Liver (tissue), 9 donors: ENCODE data around the gene TUBB4B. TPM values are rescaled to one million over a fixed set of nuclear protein-coding genes. Genes with fewer than 3 reads are reported as not detected.

Experiments
- DNase-seq: peaks from one replicate; pipeline ENCODE4 v3.0.0-alpha.2; 2017; ENCODE audit warnings: low spot score
- H3K27ac ChIP-seq, 2 donors: one replicate each; pipeline ENCODE4 v1.7.0; 2013; ENCODE audit warnings: inconsistent platforms in 2 of 2, low read length in 2 of 2, control low read depth in 1 of 2, low read depth in 1 of 2, mild to moderate bottlenecking in 1 of 2
- H3K27me3 ChIP-seq, 4 donors: one replicate each; pipeline versions ENCODE4 v1.6.1 to v1.7.0; 2013; ENCODE audit warnings: low read length in 3 of 4, inconsistent platforms in 1 of 4, mild to moderate bottlenecking in 1 of 4, moderate library complexity in 1 of 4; ENCODE audit not compliant: control insufficient read depth in 4 of 4, insufficient read depth in 4 of 4
- H3K36me3 ChIP-seq, 4 donors: one replicate each; pipeline versions ENCODE4 v1.6.1 to v1.7.0; 2013; ENCODE audit warnings: low read length in 3 of 4, mild to moderate bottlenecking in 3 of 4, low read depth in 1 of 4, moderate library complexity in 1 of 4; ENCODE audit not compliant: control insufficient read depth in 4 of 4, insufficient read depth in 3 of 4
- H3K4me1 ChIP-seq, 4 donors: one replicate each; pipeline versions ENCODE4 v1.6.1 to v1.7.0; 2013; ENCODE audit warnings: low read length in 3 of 4, mild to moderate bottlenecking in 3 of 4, moderate library complexity in 1 of 4; ENCODE audit not compliant: control insufficient read depth in 4 of 4, insufficient read depth in 4 of 4
- H3K4me3 ChIP-seq, 3 donors: one replicate each; pipeline versions ENCODE4 v1.6.1 to v1.7.0; 2013; ENCODE audit warnings: low read length in 3 of 3, control low read depth in 1 of 3, low read depth in 1 of 3, mild to moderate bottlenecking in 1 of 3
- H3K9ac ChIP-seq, 2 donors: one replicate each; pipeline ENCODE4 v1.7.0; 2013; ENCODE audit warnings: low read length in 2 of 2, mild to moderate bottlenecking in 2 of 2, moderate library complexity in 2 of 2, control low read depth in 1 of 2, low read depth in 1 of 2
- H3K9me3 ChIP-seq, 4 donors: one replicate each; pipeline versions ENCODE4 v1.6.1 to v1.7.0; 2013; ENCODE audit warnings: low read length in 3 of 4; ENCODE audit not compliant: control insufficient read depth in 4 of 4
- ATF3 ChIP-seq: IDR thresholded peaks from 2 replicates; pipeline ENCODE4 v1.6.1; 2016; ENCODE audit warnings: antibody characterized with exemption
- EGR1 ChIP-seq, 2 donors: IDR thresholded peaks; 2 replicates each; pipeline ENCODE4 v1.6.1; 2016 to 2018; ENCODE audit warnings: antibody characterized with exemption in 2 of 2, low read depth in 2 of 2
- FOXA1 ChIP-seq: IDR thresholded peaks from 2 replicates; pipeline ENCODE4 v1.6.1; 2016; ENCODE audit warnings: antibody characterized with exemption
- FOXA2 ChIP-seq: IDR thresholded peaks from 2 replicates; pipeline ENCODE4 v1.6.1; 2016; ENCODE audit warnings: antibody characterized with exemption
- GABPA ChIP-seq, 2 donors: IDR thresholded peaks in 1 of 2; conservative IDR thresholded peaks in 1 of 2; 2 replicates each; pipeline ENCODE4 v1.6.1; 2016; ENCODE audit warnings: antibody characterized with exemption in 2 of 2, mild to moderate bottlenecking in 1 of 2, moderate library complexity in 1 of 2
- HNF4A ChIP-seq, 2 donors: conservative IDR thresholded peaks; 2 replicates each; pipeline ENCODE4 v1.6.1; 2016; ENCODE audit warnings: antibody characterized with exemption in 2 of 2, mild to moderate bottlenecking in 2 of 2
- HNF4G ChIP-seq: IDR thresholded peaks from 2 replicates; pipeline ENCODE4 v1.6.1; 2016; ENCODE audit warnings: antibody characterized with exemption
- JUND ChIP-seq, 2 donors: IDR thresholded peaks; 2 replicates each; pipeline ENCODE4 v1.6.1; 2016; ENCODE audit warnings: antibody characterized with exemption in 2 of 2
- MAX ChIP-seq: IDR thresholded peaks from 2 replicates; pipeline ENCODE4 v1.6.1; 2016; ENCODE audit warnings: antibody characterized with exemption
- NR2F2 ChIP-seq: IDR thresholded peaks from 2 replicates; pipeline ENCODE4 v1.6.1; 2016; ENCODE audit warnings: antibody characterized with exemption
- RAD21 ChIP-seq, 2 donors: IDR thresholded peaks; 2 replicates each; pipeline ENCODE4 v1.6.1; 2016; ENCODE audit warnings: antibody characterized with exemption in 2 of 2, mild to moderate bottlenecking in 2 of 2
- REST ChIP-seq: IDR thresholded peaks from 2 replicates; pipeline ENCODE4 v1.6.1; 2016; ENCODE audit warnings: antibody characterized with exemption, mild to moderate bottlenecking
- RXRA ChIP-seq, 2 donors: IDR thresholded peaks; 2 replicates each; pipeline ENCODE4 v1.6.1; 2017 to 2018; ENCODE audit warnings: antibody characterized with exemption in 2 of 2, mild to moderate bottlenecking in 1 of 2
- SP1 ChIP-seq: IDR thresholded peaks from 2 replicates; pipeline ENCODE4 v1.6.1; 2018; ENCODE audit warnings: antibody characterized with exemption, mild to moderate bottlenecking
- TAF1 ChIP-seq: conservative IDR thresholded peaks from 2 replicates; pipeline ENCODE4 v1.6.1; 2016; ENCODE audit warnings: antibody characterized with exemption, mild to moderate bottlenecking
- YY1 ChIP-seq: IDR thresholded peaks from 2 replicates; pipeline ENCODE4 v1.6.1; 2016; ENCODE audit warnings: antibody characterized with exemption, mild to moderate bottlenecking
- ZBTB33 ChIP-seq: IDR thresholded peaks from 2 replicates; pipeline ENCODE4 v1.6.1; 2016; ENCODE audit warnings: antibody characterized with exemption
- WGBS: extraction: QIAGEN DNeasy Blood & Tissue Kit; methylation state at CpG from one replicate; pipeline ENCODE4 v1.1.7; 2013; 5-methylcytosine and 5-hydroxymethylcytosine counted together
- polyA plus RNA-seq, 2 donors: library from polyadenylated mRNA; stranded (reverse) in 1 of 2; unstranded in 1 of 2; fragments of 200-250 nt in 1 of 2; fragments of >200 nt in 1 of 2; fragmentation: Nextera tagmentation in 1 of 2; extraction: Ambion mirVana in 1 of 2; gene quantifications; one replicate each; pipeline versions ENCODE4 v1.2.1 to v1.2.3, GENCODE V29; 2013 to 2015
- total RNA-seq, 2 donors: library from RNA; depleted of rRNA; stranded (reverse); fragments of >200 nt; gene quantifications; one replicate each; pipeline ENCODE4 v1.2.3, GENCODE V29; 2014
- TF ChIP-seq, protein P1 (sequence below): fragments of 150-350 bp; IDR thresholded peaks from 2 replicates; pipeline ENCODE4 v1.5.1; 2017; ENCODE audit warnings: improper control_type of control experiment, low read depth, low read length; ENCODE audit not compliant: missing input control
- donor health status: healthy.
- donor health status: healthy.
- donor health status: healthy.
- donor health status: healthy.
- donor health status: healthy.

TUBB4B gene
- 100 to 1,000 TPM; 179 to 191 TPM for total RNA-seq
- 100 to 1,000 TPM; 173 to 199 TPM for polyA plus RNA-seq

- under 1% methylated on average over 67 of the region's 67 CpGs for WGBS
- Histone ChIP-seq H3K9ac (peak within 1 kb of the TSS in 1 of 2 donors; percentile 82), H3K27ac (peak within 1 kb of the TSS; percentile 74 to 92), H3K4me3 (peak within 1 kb of the TSS; percentile 77 to 97 (median 88)), H3K27me3 (no peaks in the 10 kb centered on the region), H3K9me3 (no peaks in the 10 kb centered on the region), H3K36me3 (peaks cover 0 to 11% (median 5%) of the 10 kb centered on the region in 4 donors), H3K4me1 (peaks cover 8 to 49% (median 21%) of the 10 kb centered on the region in 4 donors)
- peak; percentile 97 for DNase-seq
- TF ChIP-seq TAF1 = peak; percentile 99
- TF ChIP-seq ZBTB33 = no peak
- TF ChIP-seq ATF3 = no peak
- TF ChIP-seq HNF4A (conservative IDR thresholded peaks at IDR 0.05) = no peak
- no peak for TF ChIP-seq MAX
- TF ChIP-seq RXRA (IDR thresholded peaks at IDR 0.05) = no peak
- TF ChIP-seq FOXA1 = no peak
- TF ChIP-seq RAD21 (IDR thresholded peaks at IDR 0.05) = no peak
- TF ChIP-seq REST = peak; percentile 94
- peak; percentile 100 for TF ChIP-seq SP1
- TF ChIP-seq EGR1 (IDR thresholded peaks at IDR 0.05; ENCODE audit: low read depth in 2 of 2) = peak in 1 of 2 donors; percentile 70
- no peak for TF ChIP-seq FOXA2
- TF ChIP-seq JUND (IDR thresholded peaks at IDR 0.05) = no peak
- TF ChIP-seq, protein P1, sequence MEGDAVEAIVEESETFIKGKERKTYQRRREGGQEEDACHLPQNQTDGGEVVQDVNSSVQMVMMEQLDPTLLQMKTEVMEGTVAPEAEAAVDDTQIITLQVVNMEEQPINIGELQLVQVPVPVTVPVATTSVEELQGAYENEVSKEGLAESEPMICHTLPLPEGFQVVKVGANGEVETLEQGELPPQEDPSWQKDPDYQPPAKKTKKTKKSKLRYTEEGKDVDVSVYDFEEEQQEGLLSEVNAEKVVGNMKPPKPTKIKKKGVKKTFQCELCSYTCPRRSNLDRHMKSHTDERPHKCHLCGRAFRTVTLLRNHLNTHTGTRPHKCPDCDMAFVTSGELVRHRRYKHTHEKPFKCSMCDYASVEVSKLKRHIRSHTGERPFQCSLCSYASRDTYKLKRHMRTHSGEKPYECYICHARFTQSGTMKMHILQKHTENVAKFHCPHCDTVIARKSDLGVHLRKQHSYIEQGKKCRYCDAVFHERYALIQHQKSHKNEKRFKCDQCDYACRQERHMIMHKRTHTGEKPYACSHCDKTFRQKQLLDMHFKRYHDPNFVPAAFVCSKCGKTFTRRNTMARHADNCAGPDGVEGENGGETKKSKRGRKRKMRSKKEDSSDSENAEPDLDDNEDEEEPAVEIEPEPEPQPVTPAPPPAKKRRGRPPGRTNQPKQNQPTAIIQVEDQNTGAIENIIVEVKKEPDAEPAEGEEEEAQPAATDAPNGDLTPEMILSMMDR = no peak
- peak in 1 of 2 donors; percentile 62 for TF ChIP-seq GABPA (IDR thresholded peaks at IDR 0.05 in 1 of 2, conservative IDR thresholded peaks at IDR 0.05 in 1 of 2)
- TF ChIP-seq NR2F2 = no peak
- TF ChIP-seq HNF4G = no peak
- peak; percentile 93 for TF ChIP-seq YY1
These were observed at the start of gene TUBB4B for GRCh38 chr9:137240841-137241489. TSS of gene TUBB4B (plus strand) at chr9:137241287. CDS start at chr9:137241361, 74 bp downstream.
